Spleen (tissue), 11 donors: ENCODE data around the gene SOST. TPM values are rescaled to one million over a fixed set of nuclear protein-coding genes. Genes with fewer than 3 reads are reported as not detected.
"Not testable (repeated sequence)": the region's sequence is repeated elsewhere in the genome, so short reads cannot be mapped to it uniquely, and the experiment has no call there.

ENCODE experiments used
- DNase-seq: peaks from one replicate; pipeline ENCODE4 v3.0.0-alpha.2; 2020
- H3K27ac ChIP-seq, 8 donors: fragments of 200-600 bp; sonication (generic) in 7 of 8; 1 replicate in 4 of 8; 2 replicates in 4 of 8; pipeline versions ENCODE4 v1.5.0 to v1.8.0; 2016 to 2021; ENCODE audit warnings: inconsistent platforms in 4 of 8, mild to moderate bottlenecking in 4 of 8, moderate library complexity in 1 of 8
- H3K27me3 ChIP-seq, 7 donors: fragments of 200-600 bp; sonication (generic) in 6 of 7; replicated peaks in 1 of 7; 1 replicate in 4 of 7; 2 replicates in 3 of 7; pipeline versions ENCODE4 v1.5.0 to v1.8.0; 2016 to 2021; ENCODE audit warnings: inconsistent platforms in 3 of 7, mild to moderate bottlenecking in 1 of 7
- H3K36me3 ChIP-seq, 6 donors: fragments of 200-600 bp; sonication (generic) in 5 of 6; 1 replicate in 4 of 6; 2 replicates in 2 of 6; pipeline versions ENCODE4 v1.5.0 to v1.8.0; 2016 to 2021; ENCODE audit warnings: inconsistent platforms in 2 of 6
- H3K4me1 ChIP-seq, 6 donors: fragments of 200-600 bp; sonication (generic) in 5 of 6; 1 replicate in 3 of 6; 2 replicates in 3 of 6; pipeline versions ENCODE4 v1.5.0 to v1.8.0; 2016 to 2021; ENCODE audit warnings: inconsistent platforms in 3 of 6
- H3K4me3 ChIP-seq, 8 donors: fragments of 200-600 bp; sonication (generic) in 7 of 8; 1 replicate in 4 of 8; 2 replicates in 4 of 8; pipeline versions ENCODE4 v1.5.0 to v1.8.0; 2016 to 2021; ENCODE audit warnings: inconsistent platforms in 4 of 8, mild to moderate bottlenecking in 4 of 8, moderate library complexity in 2 of 8
- H3K9me3 ChIP-seq, 8 donors: fragments of 200-600 bp; sonication (generic) in 7 of 8; 1 replicate in 4 of 8; 2 replicates in 4 of 8; pipeline versions ENCODE4 v1.5.0 to v1.8.0; 2016 to 2021; ENCODE audit warnings: inconsistent platforms in 4 of 8
- CTCF ChIP-seq, 11 experiments: fragments of 200-600 bp in 7 of 11; fragments of 450-650 bp in 4 of 11; sonication (generic) in 4 of 11; IDR thresholded peaks in 8 of 11; conservative IDR thresholded peaks in 3 of 11; 1 replicate in 7 of 11; 2 replicates in 4 of 11; pipeline versions ENCODE4 v1.4.0 to v1.8.0; 2016 to 2021; ENCODE audit warnings: antibody characterized with exemption in 11 of 11, inconsistent platforms in 4 of 11, mild to moderate bottlenecking in 1 of 11
- POLR2A ChIP-seq, 3 donors: fragments of 450-650 bp; IDR thresholded peaks; one replicate each; pipeline ENCODE4 v1.5.1; 2017; ENCODE audit warnings: antibody characterized with exemption in 3 of 3, mild to moderate bottlenecking in 1 of 3
- POLR2AphosphoS5 ChIP-seq, 3 donors: sonication (generic); formaldehyde crosslinking; IDR thresholded peaks; one replicate each; pipeline ENCODE4 v1.5.1; 2017; ENCODE audit warnings: antibody characterized with exemption in 3 of 3
- WGBS, 5 donors: extraction: QIAGEN DNeasy Blood & Tissue Kit in 3 of 5; methylation state at CpG; one replicate each; pipeline versions ENCODE4 v1.1.5 to v1.1.7; 2013 to 2018; 5-methylcytosine and 5-hydroxymethylcytosine counted together
- intact Hi-C: fragments of 100-400 bp; cut with DNase I; formaldehyde crosslinking; loops from one replicate; pipeline ENCODE4 v1.15.0; 2023; ENCODE audit warnings: low total_unique reads
- polyA plus RNA-seq, 3 donors: library from polyadenylated mRNA; stranded (reverse); fragments of 200-250 nt; gene quantifications; one replicate each; pipeline ENCODE4 v1.2.1, GENCODE V29; 2013
- total RNA-seq, 7 donors: library from RNA; depleted of rRNA in 3 of 7; stranded (reverse); fragments of >200 nt in 3 of 7; fragmentation: NEBNext Ultra II Directional in 4 of 7; extraction: Animal tissue kit (Norgen Biotek cat#: 25700) in 4 of 7; gene quantifications; one replicate each; pipeline versions ENCODE4 v1.1.0 to v1.2.1, GENCODE V29; 2016 to 2021
- donor health status: healthy with polysubstance abuse.
- donor health status: DM: no; HTN: no; CAD: no; lungs with moderate emphysema.
- donor health status: DM: no; HTN: no; CAD: no.
- donor health status: Bipolar disorder and iron deficiency.
- donor health status: healthy.
- donor health status: DM: no; HTN: no; CAD: no.
- donor health status: DM: yes; HTN: yes; CAD: no.

The SOST gene
- total and polyA plus RNA-seq, 10 donors = 0.04 TPM; not detected in 9

- Histone ChIP-seq H3K4me3 (no peak overlapping the region), H3K4me1 (peaks cover 0 to 14% (median 0%) of the 10 kb centered on the region in 6 donors), H3K27me3 (peaks cover 0 to 19% (median 0%) of the 10 kb centered on the region in 7 donors), H3K36me3 (no peaks in the 10 kb centered on the region), H3K9me3 (no peaks in the 10 kb centered on the region), H3K27ac (no peak overlapping the region)
- WGBS, 5 donors = 70 to 77% (median 73%) methylated on average over 3 of the region's 3 CpGs
- intact Hi-C loops = no loop called here
- no peak for DNase-seq
- TF ChIP-seq POLR2A (IDR thresholded peaks at IDR 0.05) (no peak), CTCF (IDR thresholded peaks at IDR 0.05 in 8 of 11, conservative IDR thresholded peaks at IDR 0.05 in 3 of 11) (no peak), POLR2AphosphoS5 (IDR thresholded peaks at IDR 0.05) (no peak)
Measured at GRCh38 chr17:43801844-43802243, 43.3 kb upstream of the SOST start.

DNA sequence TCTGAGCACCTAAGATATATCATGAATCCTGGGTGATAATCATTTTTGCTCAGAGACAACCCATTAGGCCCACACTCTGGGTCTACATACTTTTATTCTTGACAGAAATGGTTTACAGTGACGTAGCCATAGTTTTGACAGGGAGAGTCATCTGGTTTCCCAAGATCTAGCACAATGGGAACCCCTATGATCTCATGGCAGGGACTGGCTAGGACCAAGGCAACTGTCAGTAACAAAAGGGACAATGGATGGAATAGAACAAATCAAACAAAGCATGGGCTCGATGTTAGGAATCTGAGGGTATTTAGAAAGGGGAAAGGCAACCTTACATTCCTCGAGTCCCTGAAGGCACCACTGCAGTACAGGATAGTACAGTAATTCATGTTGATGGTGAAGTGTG lies 42.1 kb upstream of the SOST start:
- Histone ChIP-seq H3K27ac (no peak overlapping the region), H3K36me3 (no peaks in the 10 kb centered on the region), H3K27me3 (peaks cover 0 to 19% (median 0%) of the 10 kb centered on the region in 7 donors), H3K4me1 (peaks cover 0 to 14% (median 0%) of the 10 kb centered on the region in 6 donors), H3K9me3 (no peaks in the 10 kb centered on the region), H3K4me3 (no peak overlapping the region)
- no peak for DNase-seq
- intact Hi-C loops = no loop called here
- WGBS, 5 donors = 81 to 95% (median 88%) methylated on average over 3 of the region's 3 CpGs
- TF ChIP-seq CTCF (IDR thresholded peaks at IDR 0.05 in 8 of 11, conservative IDR thresholded peaks at IDR 0.05 in 3 of 11) = no peak
- no peak for TF ChIP-seq POLR2A (IDR thresholded peaks at IDR 0.05)
- TF ChIP-seq POLR2AphosphoS5 (IDR thresholded peaks at IDR 0.05) = no peak

DNA sequence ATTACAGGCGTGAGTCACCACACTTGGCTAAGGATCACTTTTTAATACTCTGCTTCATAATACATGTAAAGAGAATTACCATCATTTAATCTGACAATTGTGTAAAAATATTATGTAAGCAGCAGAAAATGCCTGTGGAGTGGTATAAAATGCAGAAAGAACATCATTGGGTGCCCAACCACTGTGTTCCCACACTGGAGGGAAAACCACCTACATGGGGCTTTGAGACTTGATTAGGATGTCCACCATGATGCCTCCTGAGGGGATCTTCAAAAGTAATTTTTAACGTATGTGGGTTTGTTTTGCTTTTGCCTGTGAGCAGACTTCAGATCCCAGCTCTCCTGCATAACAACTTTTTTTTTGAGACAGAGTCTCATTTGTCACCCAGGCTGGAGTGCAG lies 40.5 kb upstream of the SOST start:
- no peak for DNase-seq
- Histone ChIP-seq H3K27ac (no peak overlapping the region), H3K9me3 (no peaks in the 10 kb centered on the region), H3K4me1 (peaks cover 0 to 8% (median 0%) of the 10 kb centered on the region in 6 donors), H3K4me3 (no peak overlapping the region), H3K27me3 (peaks cover 0 to 19% (median 0%) of the 10 kb centered on the region in 7 donors), H3K36me3 (no peaks in the 10 kb centered on the region)
- WGBS, 5 donors = 83 to 96% (median 92%) methylated on average over 2 of the region's 2 CpGs
- no peak for TF ChIP-seq POLR2AphosphoS5 (IDR thresholded peaks at IDR 0.05)
- TF ChIP-seq POLR2A (IDR thresholded peaks at IDR 0.05) = no peak
- TF ChIP-seq CTCF (IDR thresholded peaks at IDR 0.05 in 8 of 11, conservative IDR thresholded peaks at IDR 0.05 in 3 of 11) = no peak
- intact Hi-C loops = no loop called here

- 86 to 96% (median 91%) methylated on average over 8 to 9 of the region's 9 CpGs for whole genome bisulfite sequencing, 5 donors
- peaks cover 0 to 19% (median 0%) of the 10 kb centered on the region in 7 donors for H3K27me3 ChIP-seq
- DNase-seq, H3K4me3 ChIP-seq, H3K36me3 ChIP-seq, H3K4me1 ChIP-seq, intact Hi-C loops, H3K9me3 ChIP-seq, H3K27ac ChIP-seq: not testable (repeated sequence)
Measured at GRCh38 chr17:43798024-43798423, 39.4 kb upstream of the SOST start.

DNA sequence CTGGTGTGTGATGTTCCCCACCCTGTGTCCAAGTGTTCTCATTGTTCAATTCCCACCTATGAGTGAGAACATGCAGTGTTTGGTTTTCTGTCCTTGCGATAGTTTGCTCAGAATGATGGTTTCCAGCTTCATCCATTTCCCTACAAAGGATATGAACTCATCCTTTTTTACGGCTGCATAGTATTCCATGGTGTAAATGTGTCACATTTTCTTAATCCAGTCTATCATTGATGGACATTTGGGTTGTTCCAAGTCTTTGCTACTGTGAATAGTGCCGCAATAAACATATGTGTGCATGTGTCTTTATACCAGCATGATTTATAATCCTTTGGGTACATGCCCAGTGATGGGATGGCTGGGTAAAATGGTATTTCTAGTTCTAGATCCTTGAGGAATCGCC lies 34.1 kb upstream of the SOST start:
- H3K36me3 ChIP-seq, DNase-seq, H3K27ac ChIP-seq, H3K4me3 ChIP-seq, H3K9me3 ChIP-seq, intact Hi-C loops, H3K4me1 ChIP-seq: not testable (repeated sequence)
- WGBS, 5 donors = 73 to 97% (median 90%) methylated on average over 4 of the region's 4 CpGs
- H3K27me3 ChIP-seq = peaks cover 0 to 12% (median 0%) of the 10 kb centered on the region in 7 donors
